GM12878 (cell line): ENCODE results near the gene TRPT1. TPM values are rescaled to one million over a fixed set of nuclear protein-coding genes. Genes with fewer than 3 reads are reported as not detected.
A peak's percentile ranks its signal among the peaks of the same experiment; 100 is the strongest.

ENCODE experiments used
- ATAC-seq: fragments of 200-7000 bp; cut with Tn5 transposase; 3 replicates; pipeline ENCODE4 v1.9.1; 2020; ENCODE audit warnings: mild to moderate bottlenecking, moderate library complexity
- BruUV-seq: library from RNA; stranded (reverse); fragments of 400-500 nt; replicated peaks from 2 replicates; lab custom pipeline; 2021; lab: Mats Ljungman, UMichigan
- CTCF ChIA-PET: fragments of 300-600 bp; sonication (Branson Sonifier 250); formaldehyde crosslinking; extraction: SDS; loops from one replicate; lab custom pipeline; 2021; ENCODE audit warnings: inconsistent platforms; lab: Yijun Ruan, JAX
- POLR2A ChIA-PET: fragments of 350-600 bp; formaldehyde crosslinking; extraction: SDS; loops from one replicate; lab custom pipeline; 2021; ENCODE audit warnings: inconsistent platforms; lab: Charles Lee
- RAD21 ChIA-PET: fragments of 300-600 bp; sonication (Branson Sonifier 250); formaldehyde crosslinking; loops from one replicate; lab custom pipeline; 2023; ENCODE audit warnings: antibody characterized with exemption; ENCODE audit not compliant: unreplicated experiment; lab: Charles Lee
- SMC1A ChIA-PET: fragments of 300-600 bp; sonication (Branson Sonifier 250); formaldehyde crosslinking; loops from one replicate; lab custom pipeline; 2023; ENCODE audit not compliant: unreplicated experiment, uncharacterized antibody; lab: Charles Lee
- DNase-seq: peaks from one replicate; pipeline ENCODE4 v3.0.0-alpha.2; 2011; ENCODE audit warnings: low read depth, low spot score
- FAIRE-seq: peaks from 3 replicates; lab custom pipeline; 2011; peaks lifted over from hg19 to GRCh38; lab: Jason Lieb, UNC
- H2AFZ ChIP-seq: 2 replicates; pipeline ENCODE4 v1.6.0; 2011; ENCODE audit warnings: low read depth, low read length, control low read depth; ENCODE audit not compliant: control insufficient read depth
- H3K27ac ChIP-seq: 2 replicates; pipeline ENCODE4 v1.5.1; 2011; ENCODE audit warnings: control low read depth; ENCODE audit not compliant: control insufficient read depth, insufficient read depth
- H3K27me3 ChIP-seq, 2 experiments: replicated peaks in 1 of 2; 2 replicates each; pipeline versions ENCODE4 v1.6.0 to v1.6.1; 2011; ENCODE audit warnings: low read length in 1 of 2; ENCODE audit not compliant: control insufficient read depth in 2 of 2, insufficient read depth in 2 of 2
- H3K36me3 ChIP-seq, 2 experiments: 2 replicates each; pipeline ENCODE4 v1.5.1; 2011; ENCODE audit warnings: low read length in 1 of 2; ENCODE audit not compliant: control insufficient read depth in 2 of 2, insufficient read depth in 2 of 2
- H3K4me1 ChIP-seq: 2 replicates; pipeline ENCODE4 v1.6.1; 2011; ENCODE audit warnings: mild to moderate bottlenecking, low read length, moderate library complexity, mixed read lengths; ENCODE audit not compliant: control insufficient read depth, insufficient read depth
- H3K4me2 ChIP-seq: 2 replicates; pipeline ENCODE4 v1.6.0; 2011; ENCODE audit warnings: control low read depth; ENCODE audit not compliant: control insufficient read depth, insufficient read depth
- H3K4me3 ChIP-seq: fragments of 200-600 bp; sonication (generic); 2 replicates; pipeline ENCODE4 v1.5.1; 2016
- H3K79me2 ChIP-seq: 2 replicates; pipeline ENCODE4 v1.6.0; 2011; ENCODE audit warnings: low read length; ENCODE audit not compliant: control insufficient read depth, insufficient read depth
- H3K9ac ChIP-seq: 2 replicates; pipeline ENCODE4 v1.8.0; 2011; ENCODE audit warnings: low read length, control low read depth, mixed read lengths; ENCODE audit not compliant: control insufficient read depth, insufficient read depth
- H3K9me3 ChIP-seq: replicated peaks from 3 replicates; pipeline ENCODE4 v1.5.1; 2011; ENCODE audit warnings: mild to moderate bottlenecking, low read length; ENCODE audit not compliant: control insufficient read depth, insufficient read depth
- H4K20me1 ChIP-seq: 2 replicates; pipeline ENCODE4 v1.6.0; 2011; ENCODE audit not compliant: control insufficient read depth, insufficient read depth
- IKZF1 ChIP-seq: fragments of 450-650 bp; conservative IDR thresholded peaks from 2 replicates; pipeline ENCODE4 v1.6.1; 2017; ENCODE audit warnings: antibody characterized with exemption, mild to moderate bottlenecking
- NFIC ChIP-seq: IDR thresholded peaks from 2 replicates; pipeline ENCODE4 v1.6.1; 2012; ENCODE audit warnings: low read depth, mild to moderate bottlenecking, inconsistent platforms, low read length, moderate library complexity
- SUZ12 ChIP-seq: fragments of 200-600 bp; sonication (generic); IDR thresholded peaks from one replicate; pipeline ENCODE4 v1.6.1; 2018; ENCODE audit warnings: antibody characterized with exemption, mild to moderate bottlenecking; ENCODE audit not compliant: unreplicated experiment
- TCF3 ChIP-seq: IDR thresholded peaks from 2 replicates; pipeline ENCODE4 v1.6.1; 2012; ENCODE audit warnings: low read depth, mild to moderate bottlenecking, low read length, borderline replicate concordance; ENCODE audit not compliant: insufficient read depth
- WGBS: methylation state at CpG from one replicate; pipeline ENCODE4 v1.1.6; 2016; ENCODE audit warnings: low lambda C conversion rate; ENCODE audit not compliant: insufficient replicate concordance, insufficient coverage; ENCODE audit errors: missing lambda C conversion rate; 5-methylcytosine and 5-hydroxymethylcytosine counted together
- in situ Hi-C: fragments of 300-500 bp; cut with MboI; formaldehyde crosslinking; loops from 9 replicates; pipeline ENCODE4 v1.14.3; 2018; ENCODE audit warnings: mixed read lengths
- intact Hi-C: fragments of 100-400 bp; cut with micrococcal nuclease; formaldehyde crosslinking; loops from one replicate; pipeline ENCODE4 v1.14.2; 2022; ENCODE audit not compliant: unreplicated experiment
- polyA plus RNA-seq, 11 experiments: library from polyadenylated mRNA; depleted of rRNA in 4 of 11; unstranded in 6 of 11; stranded (reverse) in 5 of 11; fragments of >200 nt; fragmentation: Nextera tagmentation in 4 of 11; fragmentation: Illumina TruSeq in 1 of 11; extraction: Ambion mirVana in 4 of 11; extraction: Trizol in 1 of 11; gene quantifications; 1 replicate in 1 of 11; 2 replicates in 10 of 11; pipeline versions ENCODE4 v1.2.1 to v1.2.3, GENCODE V29; 2011 to 2016; ENCODE audit warnings: inconsistent platforms in 2 of 11, missing spikeins in 2 of 11, low read depth in 1 of 11
- total RNA-seq, 4 experiments: library from RNA; depleted of rRNA in 3 of 4; stranded (reverse); fragments of >200 nt in 3 of 4; fragmentation: Illumina TruSeq in 1 of 4; extraction: Trizol in 1 of 4; gene quantifications; 2 replicates each; pipeline versions ENCODE4 v1.2.1 to v1.2.3, GENCODE V29; 2013 to 2021

TRPT1 gene
- total and polyA plus RNA-seq, 10 of the 15 experiments (the other 5 are each of a cell fraction or from before 2014, with no cell fraction given) = 7.1 to 63.0 (median 31.4) TPM

DNA sequence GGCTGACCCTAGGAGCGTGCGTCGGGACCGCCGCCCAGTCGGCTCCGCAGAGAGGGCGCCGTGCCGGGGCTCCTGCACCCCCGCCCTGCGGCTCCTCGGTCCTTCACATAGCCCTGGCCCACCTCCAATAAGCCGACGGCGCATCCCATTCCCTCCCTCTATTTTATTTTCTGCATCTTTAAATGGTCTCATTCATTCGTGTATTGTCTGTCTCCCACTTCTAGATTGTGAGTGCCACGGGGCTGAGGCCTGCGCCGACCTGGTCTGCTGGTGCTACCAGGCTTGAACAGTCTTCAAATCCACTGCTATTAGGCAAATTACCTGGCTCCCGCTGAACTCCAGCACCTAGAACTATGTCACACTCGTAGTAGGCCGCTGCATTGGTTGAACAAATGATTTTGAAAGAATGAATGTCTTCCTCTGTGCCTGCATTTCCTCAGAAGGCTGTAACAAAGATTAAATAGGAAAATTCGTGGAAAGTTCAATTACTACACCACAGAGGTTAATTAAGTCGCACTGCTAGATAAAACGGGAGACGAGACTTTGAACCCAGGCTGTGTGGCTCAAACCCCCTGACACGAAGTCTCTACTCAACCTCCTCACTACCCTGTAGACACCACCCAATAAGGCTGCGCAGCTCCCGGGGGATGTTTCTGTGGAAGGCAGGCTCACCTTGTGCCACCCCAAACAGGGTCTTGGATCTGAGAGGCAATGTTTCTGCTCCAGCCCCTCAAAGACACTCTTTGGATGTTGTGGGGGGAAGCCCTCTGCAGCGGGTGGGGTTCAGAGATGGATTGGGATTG, 21.9 kb upstream of the TRPT1 start:
- RAD21 ChIA-PET = interaction anchor here (8.6 kb wide), 1 partner anchor 42 kb away, joined by 104 read pairs; the partner anchor contains the start of gene FERMT3
- H3K4me1 ChIP-seq = peaks cover 12% of the 10 kb centered on the region
- H3K79me2 ChIP-seq = peaks cover 24% of the 10 kb centered on the region
- peak overlapping the region; percentile 81 for H3K4me3 ChIP-seq
- CTCF ChIA-PET = interaction anchor here (0.8 to 6.2 kb wide), 4 partner anchors 24 to 107 kb away, joined by 3 to 66 read pairs (median 34); partner anchors contain the start of gene FERMT3
- peak overlapping the region; percentile 98; the same call in 1 of the 2 replicates for H3K4me2 ChIP-seq
- no peaks in the 10 kb centered on the region for H3K27me3 ChIP-seq
- in situ Hi-C loops = loop anchor here (25.0 kb wide), 1 partner anchor 1614 kb away; the partner anchor contains the start of genes CFL1, EFEMP2 and MUS81
- H2AFZ ChIP-seq = peak overlapping the region; percentile 94; the same call in 1 of the 2 replicates
- H3K9me3 ChIP-seq = no peaks in the 10 kb centered on the region
- SMC1A ChIA-PET = interaction anchor here (0.6 to 1.1 kb wide), 2 partner anchors 42 to 44 kb away, joined by 3 read pairs; no protein-coding TSS in a partner anchor
- 58% methylated on average over 31 of the region's 31 CpGs for WGBS
- no peaks in the 10 kb centered on the region for H4K20me1 ChIP-seq
- no TSS peak for BruUV-seq
- FAIRE-seq (no peak), DNase-seq (no peak)
- peaks cover 0 to 10% of the 10 kb centered on the region in 2 experiments; a peak in 2 of 4 replicates for H3K36me3 ChIP-seq
- 0 out of 2 replicates have a peak, but pooled peaks have one; percentile 0 for TF ChIP-seq TCF3
- no peak for TF ChIP-seq SUZ12
- no peak for TF ChIP-seq NFIC
- TF ChIP-seq IKZF1 = 0 out of 2 replicates have a peak, but pooled peaks have one; percentile 0
- TF ChIP-seq, all 136 proteins: peak for 2
- intact Hi-C loops = no loop called here
- Histone ChIP-seq H3K9ac (no peak overlapping the region), H3K27ac (no peak overlapping the region)
- POLR2A ChIA-PET = interaction anchor here (0.5 to 7.4 kb wide), 3 partner anchors 8 to 41 kb away, joined by 3 to 82 read pairs (median 71); partner anchors contain the start of gene FERMT3
- ATAC-seq = no peak
